H1 (cell line): ENCODE data around the gene WDR27. TPM values are rescaled to one million over a fixed set of nuclear protein-coding genes. Genes with fewer than 3 reads are reported as not detected.

ENCODE experiments used
- ASH2L ChIP-seq: fragments of 200-600, 300-600 bp; sonication (generic); IDR thresholded peaks from one replicate; pipeline ENCODE4 v1.7.1; 2017; ENCODE audit warnings: low read length
- ATF3 ChIP-seq: IDR thresholded peaks from 2 replicates; pipeline ENCODE4 v1.6.1; 2011; ENCODE audit warnings: low read depth, mild to moderate bottlenecking, low read length; ENCODE audit not compliant: insufficient read depth
- CHD7 ChIP-seq: fragments of 300-600 bp; sonication (generic); IDR thresholded peaks from 2 replicates; pipeline ENCODE4 v1.7.1; 2012; ENCODE audit warnings: low read length, moderate library complexity, mild to moderate bottlenecking, inconsistent platforms; ENCODE audit not compliant: insufficient replicate concordance
- EZH2 ChIP-seq: fragments of 200-600 bp; sonication (generic); IDR thresholded peaks from 2 replicates; pipeline ENCODE4 v1.7.1; 2012; ENCODE audit warnings: low read depth, mild to moderate bottlenecking, moderate library complexity, low read length, inconsistent platforms; ENCODE audit not compliant: severe bottlenecking
- KDM1A ChIP-seq: fragments of 200-600, 300-600 bp; sonication (generic); IDR thresholded peaks from 2 replicates; pipeline ENCODE4 v1.7.1; 2016; ENCODE audit warnings: mild to moderate bottlenecking, low read length, borderline replicate concordance
- KDM4A ChIP-seq: IDR thresholded peaks from one replicate; pipeline ENCODE4 v1.7.1; 2012; ENCODE audit warnings: low read depth, mild to moderate bottlenecking, moderate library complexity, low read length, inconsistent platforms; ENCODE audit not compliant: severe bottlenecking
- POU5F1 ChIP-seq: IDR thresholded peaks from 2 replicates; pipeline ENCODE4 v1.6.1; 2011; ENCODE audit warnings: low read depth, mild to moderate bottlenecking, low read length, moderate library complexity
- RNF2 ChIP-seq: fragments of 200-900, 300-1000 bp; sonication (generic); IDR thresholded peaks from 2 replicates; pipeline ENCODE4 v1.7.1; 2016; ENCODE audit warnings: borderline replicate concordance, low read depth, mild to moderate bottlenecking, antibody characterized with exemption, low read length; ENCODE audit not compliant: poor library complexity, severe bottlenecking; ENCODE audit errors: missing control alignments
- SIRT6 ChIP-seq: IDR thresholded peaks from one replicate; pipeline ENCODE4 v1.7.1; 2012; ENCODE audit warnings: low read length, inconsistent platforms
- SIX5 ChIP-seq: IDR thresholded peaks from 2 replicates; pipeline ENCODE4 v1.6.1; 2011; ENCODE audit warnings: mild to moderate bottlenecking, low read depth, low read length
- TAF1 ChIP-seq: IDR thresholded peaks from 2 replicates; pipeline ENCODE4 v1.6.1; 2011; ENCODE audit warnings: mild to moderate bottlenecking, low read depth, low read length
- TCF12 ChIP-seq: IDR thresholded peaks from 2 replicates; pipeline ENCODE4 v1.6.1; 2011; ENCODE audit warnings: low read depth, mild to moderate bottlenecking, low read length
- polyA plus RNA-seq, 7 experiments: library from polyadenylated mRNA; depleted of rRNA in 3 of 7; stranded (reverse) in 5 of 7; unstranded in 2 of 7; fragments of >200 nt in 5 of 7; fragments of 200-250 nt in 2 of 7; gene quantifications; 1 replicate in 5 of 7; 2 replicates in 1 of 7; 4 replicates in 1 of 7; pipeline versions ENCODE4 v1.2.1 to v1.2.3, GENCODE V29; 2011 to 2013; ENCODE audit warnings: missing spikeins in 2 of 7, mixed read lengths in 2 of 7
- total RNA-seq: library from RNA; stranded (reverse); fragmentation: NEBNext Ultra II Directional; extraction: Animal tissue kit (Norgen Biotek cat#: 25700); gene quantifications from 2 replicates; pipeline ENCODE4 v1.2.1, GENCODE V29; 2021

The WDR27 gene
- total and polyA plus RNA-seq, 2 of the 8 experiments (the other 6 are each of a cell fraction or from before 2014, with no cell fraction given), result 53.6 to 68.6 TPM

- TF ChIP-seq CHD7, result no peak
- no peak for TF ChIP-seq EZH2
- no peak for TF ChIP-seq ASH2L
- no peak for TF ChIP-seq POU5F1
- TF ChIP-seq KDM1A, result no peak
- TF ChIP-seq ATF3, result no peak
- no peak for TF ChIP-seq SIRT6
- no peak for TF ChIP-seq SIX5
- no peak for TF ChIP-seq KDM4A
- TF ChIP-seq TAF1, result no peak
- TF ChIP-seq TCF12, result no peak
- TF ChIP-seq RNF2, result no peak
Measured at GRCh38 chr6:169695131-169695530, 6.7 kb downstream of the WDR27 start (continued).
